IPS-15b (cell line): ENCODE measurements around the gene HAUS1.
"Not testable (repeated sequence)": the region's sequence is repeated elsewhere in the genome, so short reads cannot be mapped to it uniquely, and the experiment has no call there.

Experiments
- H3K27me3 ChIP-seq: one replicate; pipeline ENCODE4 v1.6.1; 2013; ENCODE audit warnings: low read length; ENCODE audit not compliant: control insufficient read depth, insufficient read depth
- H3K36me3 ChIP-seq: one replicate; pipeline ENCODE4 v1.6.1; 2013; ENCODE audit warnings: low read length; ENCODE audit not compliant: control insufficient read depth, insufficient read depth
- H3K4me1 ChIP-seq: one replicate; pipeline ENCODE4 v1.6.1; 2013; ENCODE audit warnings: mild to moderate bottlenecking, low read length; ENCODE audit not compliant: control insufficient read depth, insufficient read depth
- H3K4me3 ChIP-seq: one replicate; pipeline ENCODE4 v1.5.1; 2013; ENCODE audit warnings: low read depth, low read length
- H3K9ac ChIP-seq: one replicate; pipeline ENCODE4 v1.6.1; 2013; ENCODE audit warnings: low read depth, mild to moderate bottlenecking, low read length
- H3K9me3 ChIP-seq: one replicate; pipeline ENCODE4 v1.6.1; 2013; ENCODE audit warnings: mild to moderate bottlenecking, low read length; ENCODE audit not compliant: control insufficient read depth, insufficient read depth

HAUS1 gene

DNA sequence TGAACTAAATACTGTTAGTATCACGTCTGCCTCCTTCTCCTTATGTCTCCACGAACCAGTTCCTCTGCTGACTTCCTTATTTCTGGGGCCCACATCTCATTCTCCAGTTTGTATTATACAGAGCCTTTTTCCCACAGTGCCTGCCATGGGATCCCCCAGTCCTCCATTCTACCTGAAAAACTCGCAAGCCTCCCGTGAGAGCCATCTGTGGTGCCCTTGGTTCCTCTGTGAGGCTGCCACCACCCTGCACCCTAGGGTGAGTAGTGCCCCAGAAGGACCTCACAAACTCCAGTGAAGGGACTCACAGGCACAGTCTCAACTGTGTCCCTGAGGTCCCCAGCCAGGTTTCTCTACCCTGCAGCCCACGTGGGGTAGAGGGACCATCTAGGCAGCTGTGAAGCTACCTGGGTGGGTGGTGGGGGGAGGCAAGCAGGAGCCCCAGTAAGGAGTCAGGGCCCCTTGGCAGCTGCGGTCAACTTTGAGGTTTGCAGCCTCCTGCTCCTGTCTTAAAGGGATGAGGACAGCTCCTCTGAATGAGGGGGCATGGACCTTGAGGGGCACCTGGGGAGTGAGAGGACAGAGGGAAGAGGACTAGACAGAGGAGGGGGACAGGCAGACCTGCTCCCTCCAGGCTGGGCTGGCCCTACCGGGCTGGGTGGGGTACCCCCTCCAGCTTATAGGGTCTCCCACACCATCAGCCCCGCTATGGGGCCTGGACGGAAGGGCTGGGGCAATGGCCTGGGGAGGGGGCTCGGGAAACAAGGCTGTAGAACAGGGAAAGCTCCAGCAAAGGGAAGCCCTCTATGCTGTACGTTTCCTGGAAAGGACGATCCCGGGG lies 33.2 kb upstream of the HAUS1 start:
- Histone ChIP-seq H3K9me3 (no peaks in the 10 kb centered on the region), H3K27me3 (peaks cover 33% of the 10 kb centered on the region), H3K4me1 (no peaks in the 10 kb centered on the region), H3K36me3 (no peaks in the 10 kb centered on the region), H3K9ac (peak overlapping the region; percentile 60), H3K4me3 (peak overlapping the region; percentile 66)

DNA sequence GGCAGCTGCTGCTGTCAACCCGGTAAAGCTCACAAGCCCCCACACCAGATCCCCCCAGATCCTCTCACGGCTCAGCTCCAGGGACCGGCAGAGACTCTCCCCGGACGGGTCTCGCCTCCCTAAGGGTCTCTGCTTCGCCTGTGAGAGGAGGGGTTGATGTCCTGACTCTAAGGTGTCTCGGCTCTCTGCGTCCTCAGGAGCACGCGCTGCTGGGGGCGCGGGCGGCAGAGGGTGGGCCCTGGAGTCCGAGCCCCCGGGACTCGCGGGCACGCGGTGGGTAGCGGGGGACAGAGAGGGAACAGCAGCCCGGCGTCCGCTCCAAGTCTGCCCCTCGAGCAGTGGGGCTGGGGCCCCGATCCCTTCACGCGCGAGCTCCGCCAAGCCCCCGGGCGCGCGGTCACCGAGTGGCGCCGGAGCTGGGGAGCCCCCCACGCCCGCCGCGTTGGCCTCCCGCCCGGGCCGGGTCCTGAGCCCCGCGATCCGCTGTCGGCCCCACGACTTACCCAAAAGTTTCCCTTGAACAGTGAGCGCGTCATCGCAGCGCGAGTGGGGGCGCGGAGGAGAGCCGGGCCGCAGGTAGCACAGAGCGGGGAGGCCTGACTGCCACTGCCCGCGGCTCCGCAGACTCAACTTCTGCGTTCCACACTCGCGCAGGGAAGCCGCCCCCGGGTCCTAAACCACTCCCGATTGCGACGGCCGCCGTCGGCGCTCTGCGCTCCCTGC lies 32.4 kb upstream of the HAUS1 start, which contains the start of gene PSTPIP2:
TSS of gene PSTPIP2 (minus strand) at position 608 of the 723 bp plus-strand sequence. CDS start at position 536, 72 bp downstream.
- H3K9ac ChIP-seq: peak within 1 kb of the TSS; percentile 60
- H3K36me3 ChIP-seq: no peaks in the 10 kb centered on the region
- no peaks in the 10 kb centered on the region for H3K9me3 ChIP-seq
- peak within 1 kb of the TSS; percentile 66 for H3K4me3 ChIP-seq
- no peaks in the 10 kb centered on the region for H3K4me1 ChIP-seq
- peaks cover 33% of the 10 kb centered on the region for H3K27me3 ChIP-seq

DNA sequence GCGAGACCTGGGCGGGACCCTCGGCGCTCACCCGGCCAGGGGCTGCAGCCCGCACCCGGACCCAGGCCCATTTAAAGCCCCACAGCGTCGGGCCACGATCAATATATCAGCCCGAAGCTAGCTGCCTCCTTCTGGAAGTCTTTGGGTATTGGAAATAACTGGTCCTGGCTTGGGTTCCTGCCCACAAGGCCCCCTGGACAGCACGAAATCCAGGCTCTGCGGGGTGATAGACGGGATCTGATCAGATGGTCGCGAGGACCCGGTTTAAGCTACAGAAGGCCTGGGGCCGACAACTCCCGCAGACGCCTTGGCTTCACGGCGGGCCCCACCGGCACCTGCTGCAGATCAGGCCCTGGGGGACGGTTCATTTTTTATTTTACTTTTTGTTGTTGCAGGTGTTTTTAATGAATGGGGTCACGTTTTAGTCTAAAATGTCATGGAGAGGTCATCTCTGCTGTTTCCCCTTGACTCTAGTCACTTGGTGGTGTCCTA lies 31.8 kb upstream of the HAUS1 start:
- Histone ChIP-seq H3K4me1 (no peaks in the 10 kb centered on the region), H3K9me3 (no peaks in the 10 kb centered on the region), H3K9ac (no peak overlapping the region), H3K27me3 (peaks cover 33% of the 10 kb centered on the region), H3K36me3 (no peaks in the 10 kb centered on the region), H3K4me3 (peak overlapping the region; percentile 66)

- Histone ChIP-seq H3K4me1 (no peaks in the 10 kb centered on the region), H3K4me3 (no peak overlapping the region), H3K9me3 (no peaks in the 10 kb centered on the region), H3K9ac (no peak overlapping the region), H3K27me3 (peaks cover 33% of the 10 kb centered on the region), H3K36me3 (no peaks in the 10 kb centered on the region)
Measured at GRCh38 chr18:46072959-46073358, 31.2 kb upstream of the HAUS1 start.

DNA sequence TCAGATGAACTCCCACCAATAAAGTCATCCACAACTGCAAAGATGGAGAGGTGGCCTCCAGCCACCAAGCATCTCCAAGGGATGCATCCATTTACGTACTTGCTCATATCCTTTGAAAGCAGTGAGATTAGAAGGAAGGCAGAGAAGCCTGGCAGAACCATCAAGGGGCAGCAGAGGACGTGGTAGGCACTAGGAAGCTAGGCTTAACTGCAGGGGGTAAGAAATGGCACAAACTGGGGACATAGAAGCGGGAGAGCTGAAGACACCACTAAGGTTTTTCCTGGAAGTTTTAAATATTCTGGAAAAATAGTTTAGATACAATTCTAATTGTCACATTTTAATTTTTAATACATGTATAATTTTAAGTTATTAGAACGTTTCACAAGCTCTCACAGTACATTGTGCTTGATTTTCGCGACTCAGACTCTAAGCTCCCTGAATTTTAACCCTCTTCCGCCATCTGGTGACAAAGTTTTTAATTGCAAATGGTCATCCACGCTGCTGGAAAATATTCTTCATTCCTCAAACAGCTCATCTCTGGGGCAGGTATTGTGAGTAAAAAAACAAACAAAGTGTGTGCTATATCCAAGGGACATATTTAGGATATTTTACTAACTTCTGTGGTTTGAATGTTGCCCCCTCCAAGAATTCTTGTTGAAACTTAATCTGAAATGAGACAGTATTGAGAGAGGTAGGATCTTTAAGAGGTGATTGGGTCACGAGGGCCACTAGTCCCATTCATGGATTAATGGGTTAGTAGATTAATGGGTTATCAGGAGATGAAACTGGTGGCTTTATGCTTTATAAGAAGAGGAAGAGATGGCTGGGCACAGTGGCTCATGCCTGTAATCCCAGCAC lies 30.5 kb upstream of the HAUS1 start:
- H3K36me3 ChIP-seq: no peaks in the 10 kb centered on the region
- no peak overlapping the region for H3K4me3 ChIP-seq
- peaks cover 33% of the 10 kb centered on the region for H3K27me3 ChIP-seq
- no peaks in the 10 kb centered on the region for H3K4me1 ChIP-seq
- H3K9me3 ChIP-seq: no peaks in the 10 kb centered on the region
- no peak overlapping the region for H3K9ac ChIP-seq

- Histone ChIP-seq H3K27me3 (no peaks in the 10 kb centered on the region), H3K36me3 (peaks cover 15% of the 10 kb centered on the region), H3K9ac (no peak overlapping the region), H3K9me3 (no peaks in the 10 kb centered on the region), H3K4me3 (no peak overlapping the region), H3K4me1 (no peaks in the 10 kb centered on the region)
Measured at GRCh38 chr18:46079336-46079735, 24.8 kb upstream of the HAUS1 start.

- Histone ChIP-seq H3K9ac (no peak overlapping the region), H3K4me3 (no peak overlapping the region), H3K36me3 (peaks cover 22% of the 10 kb centered on the region), H3K9me3 (no peaks in the 10 kb centered on the region), H3K27me3 (no peaks in the 10 kb centered on the region), H3K4me1 (no peaks in the 10 kb centered on the region)
Measured at GRCh38 chr18:46080156-46080555, 24.0 kb upstream of the HAUS1 start.

GRCh38 chr18:46084431-46084830 lies 19.8 kb upstream of the HAUS1 start:
- Histone ChIP-seq H3K9ac (no peak overlapping the region), H3K4me3 (no peak overlapping the region), H3K36me3 (peaks cover 60% of the 10 kb centered on the region)

DNA sequence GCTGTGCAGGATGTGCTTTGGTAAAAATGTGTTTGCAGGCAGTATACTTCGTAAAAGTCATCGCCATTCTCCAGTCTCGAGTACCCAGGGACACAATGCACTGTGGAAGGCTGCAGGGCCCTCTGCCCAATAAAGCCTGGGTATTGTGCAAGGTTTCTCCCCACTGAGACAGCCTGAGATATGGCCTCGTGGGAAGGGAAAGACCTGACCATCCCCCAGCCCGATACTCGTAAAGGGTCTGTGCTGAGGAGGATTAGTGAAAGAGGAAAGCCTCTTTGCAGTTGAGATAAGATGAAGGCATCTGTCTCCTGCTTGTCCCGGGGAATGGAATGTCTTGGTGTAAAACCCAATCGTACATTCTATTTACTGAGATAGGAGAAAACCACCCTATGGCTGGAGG lies 15.7 kb upstream of the HAUS1 start:
- not testable (repeated sequence) for H3K27me3 ChIP-seq, H3K4me3 ChIP-seq, H3K9me3 ChIP-seq, H3K4me1 ChIP-seq, H3K9ac ChIP-seq
- H3K36me3 ChIP-seq: peaks cover 74% of the 10 kb centered on the region

More at GRCh38 chr18:46084431-46084830, 19.8 kb upstream of the HAUS1 start:
- Histone ChIP-seq H3K4me1 (no peaks in the 10 kb centered on the region), H3K9me3 (no peaks in the 10 kb centered on the region), H3K27me3 (no peaks in the 10 kb centered on the region)

- Histone ChIP-seq H3K4me3 (no peak overlapping the region), H3K36me3 (peaks cover 15% of the 10 kb centered on the region), H3K9ac (no peak overlapping the region)
Measured at GRCh38 chr18:46095532-46095931, 8.7 kb upstream of the HAUS1 start.

DNA sequence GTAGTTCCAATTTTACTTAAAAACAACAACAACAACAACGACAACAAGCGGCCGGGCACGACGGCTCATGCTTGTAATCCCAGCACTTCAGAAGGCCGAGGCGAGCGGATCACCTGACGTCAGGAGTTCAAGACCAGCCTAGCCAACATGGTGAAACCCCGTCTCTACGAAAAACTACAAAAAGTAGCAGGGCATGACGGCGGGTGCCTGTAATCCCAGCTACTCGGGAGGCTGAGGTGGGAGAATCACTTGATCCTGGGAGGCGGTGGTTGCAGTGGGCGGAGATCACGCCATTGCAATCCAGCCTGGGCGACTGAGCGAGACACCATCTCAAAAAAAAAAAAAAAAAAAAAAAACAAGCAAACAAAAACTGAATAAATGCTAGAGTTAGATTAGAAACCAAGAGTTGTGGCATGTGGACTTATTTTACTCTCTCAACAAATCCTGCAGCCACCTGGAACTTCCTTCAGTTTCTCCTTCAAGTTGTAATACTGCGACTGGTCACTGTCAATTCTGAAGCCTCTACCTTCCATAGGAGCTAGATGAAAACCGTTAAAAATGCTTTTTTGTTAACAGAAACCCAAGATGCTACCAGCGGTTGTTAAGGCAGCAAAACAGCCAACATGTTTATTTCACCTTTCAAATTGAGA lies 7.4 kb upstream of the HAUS1 start:
- peak overlapping the region; percentile 96 for H3K9ac ChIP-seq
- no peaks in the 10 kb centered on the region for H3K9me3 ChIP-seq
- H3K27me3 ChIP-seq: no peaks in the 10 kb centered on the region
- peaks cover 8% of the 10 kb centered on the region for H3K36me3 ChIP-seq
- H3K4me3 ChIP-seq: peak overlapping the region; percentile 97
- peaks cover 8% of the 10 kb centered on the region for H3K4me1 ChIP-seq

More at GRCh38 chr18:46095532-46095931, 8.7 kb upstream of the HAUS1 start:
- no peaks in the 10 kb centered on the region for H3K27me3 ChIP-seq
- no peaks in the 10 kb centered on the region for H3K9me3 ChIP-seq
- peaks cover 8% of the 10 kb centered on the region for H3K4me1 ChIP-seq
